Large intestine (tissue), 12 donors: ENCODE measurements around the gene BCL2L2. TPM values are rescaled to one million over a fixed set of nuclear protein-coding genes. Genes with fewer than 3 reads are reported as not detected.
"Not testable (repeated sequence)": the region's sequence is repeated elsewhere in the genome, so short reads cannot be mapped to it uniquely, and the experiment has no call there.

ENCODE experiments used
- DNase-seq, 2 donors: peaks; one replicate each; pipeline versions ENCODE4 v3.0.0 to v3.0.0-alpha.2; 2013
- H3K27ac ChIP-seq: one replicate; pipeline ENCODE4 v1.5.1; 2013; ENCODE audit warnings: low read length
- H3K27me3 ChIP-seq: 2 replicates; pipeline ENCODE4 v1.6.1; 2013; ENCODE audit warnings: low read length; ENCODE audit not compliant: control insufficient read depth, insufficient read depth
- H3K36me3 ChIP-seq: 2 replicates; pipeline ENCODE4 v1.6.1; 2013; ENCODE audit warnings: low read length; ENCODE audit not compliant: control insufficient read depth, insufficient read depth
- H3K4me1 ChIP-seq: one replicate; pipeline ENCODE4 v1.6.1; 2013; ENCODE audit warnings: low read length; ENCODE audit not compliant: control insufficient read depth, insufficient read depth
- H3K4me3 ChIP-seq: one replicate; pipeline ENCODE4 v1.5.1; 2013; ENCODE audit warnings: low read length
- H3K9me3 ChIP-seq: one replicate; pipeline ENCODE4 v1.6.1; 2013; ENCODE audit warnings: mild to moderate bottlenecking, low read depth, low read length, moderate library complexity; ENCODE audit not compliant: control insufficient read depth
- WGBS: methylation state at CpG from one replicate; pipeline ENCODE4 v1.1.5; 2013; ENCODE audit warnings: low lambda C conversion rate; ENCODE audit not compliant: insufficient coverage; 5-methylcytosine and 5-hydroxymethylcytosine counted together
- long read RNA-seq, 11 donors: transcript quantifications; one replicate each; lab custom pipeline, GENCODE V29; 2026
- polyA plus RNA-seq: library from polyadenylated mRNA; unstranded; fragments of 120-200 nt; gene quantifications from one replicate; pipeline ENCODE4 v1.2.1, GENCODE V29; 2013

Gene BCL2L2
- polyA plus RNA-seq = 53.8 TPM
- long read RNA-seq, donor 1, partial matches to known transcripts = 0 of 1 reads
- long read RNA-seq, donor 1, other reads (novel, unspliced or antisense) = 0 of 1 reads
- long read RNA-seq, donor 2, partial matches to known transcripts = 42 of 47 reads
- long read RNA-seq, donor 2, other reads (novel, unspliced or antisense) = 0 of 47 reads
- long read RNA-seq, donor 3 = 0 reads
- long read RNA-seq, donor 4 = 0 reads
- long read RNA-seq, donor 5, partial matches to known transcripts = 0 of 1 reads
- long read RNA-seq, donor 5, other reads (novel, unspliced or antisense) = 0 of 1 reads
- long read RNA-seq, donor 6, partial matches to known transcripts = 0 of 3 reads
- long read RNA-seq, donor 6, other reads (novel, unspliced or antisense) = 0 of 3 reads
- long read RNA-seq, donor 7, partial matches to known transcripts = 0 of 1 reads
- long read RNA-seq, donor 7, other reads (novel, unspliced or antisense) = 0 of 1 reads
- long read RNA-seq, donor 8, partial matches to known transcripts = 0 of 2 reads
- long read RNA-seq, donor 8, other reads (novel, unspliced or antisense) = 0 of 2 reads
- long read RNA-seq, donor 9, partial matches to known transcripts = 0 of 2 reads
- long read RNA-seq, donor 9, other reads (novel, unspliced or antisense) = 0 of 2 reads
- long read RNA-seq, donor 10 = 0 reads
- long read RNA-seq, donor 11, partial matches to known transcripts = 13 of 15 reads
- long read RNA-seq, donor 11, other reads (novel, unspliced or antisense) = 0 of 15 reads

DNA sequence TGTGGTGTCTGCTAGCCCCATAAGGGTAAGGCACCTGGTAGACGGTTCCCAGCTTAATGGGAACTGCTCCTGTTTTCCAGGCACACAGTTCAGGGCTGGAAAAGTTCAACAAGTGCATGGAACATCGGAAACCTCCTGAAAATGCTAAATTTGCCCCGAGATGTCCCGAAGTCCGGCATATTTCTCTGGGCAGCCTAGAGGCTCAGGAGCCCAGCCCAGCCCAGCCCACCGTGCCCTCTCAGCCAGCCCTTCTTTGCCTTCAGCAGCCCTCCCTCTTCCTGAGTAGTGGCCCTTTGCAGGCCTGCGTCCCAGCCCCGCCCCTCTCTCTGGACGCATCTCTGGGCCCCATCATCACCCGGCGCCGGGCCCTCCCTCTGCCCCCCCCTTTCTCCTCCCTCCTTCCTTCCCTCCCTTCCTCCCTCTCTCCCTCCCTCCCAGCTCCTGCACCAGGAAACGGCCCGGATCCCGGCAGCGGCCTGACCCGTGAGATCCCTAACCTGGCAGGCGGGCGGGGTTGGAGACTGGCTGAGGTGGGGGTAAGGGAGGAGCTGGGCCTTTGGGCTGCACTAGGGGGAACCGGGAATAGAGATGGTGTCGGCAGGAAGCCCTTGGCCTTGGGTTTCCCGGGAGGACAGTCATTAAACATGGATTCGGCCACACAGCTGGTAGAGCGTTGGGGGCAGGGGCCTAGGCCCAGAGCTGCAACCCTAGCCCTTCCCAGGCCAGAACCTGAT is at the start of gene BCL2L2:
Gene BCL2L2 (plus strand): TSS at position 422 of the 734 bp plus-strand sequence. CDS start 935 bp downstream, outside the sequence.
- DNase-seq = peak; percentile 94 to 97
- H3K36me3 ChIP-seq = peaks cover 37% of the 10 kb centered on the region
- WGBS = 0% methylated on average over 1 of the region's 24 CpGs
- H3K4me3 ChIP-seq = peak within 1 kb of the TSS; percentile 91
- H3K4me1 ChIP-seq = peaks cover 25% of the 10 kb centered on the region
- no peaks in the 10 kb centered on the region for H3K27me3 ChIP-seq
- H3K9me3 ChIP-seq = no peaks in the 10 kb centered on the region
- H3K27ac ChIP-seq = peak within 1 kb of the TSS; percentile 94

- DNase-seq = no peak
- Histone ChIP-seq H3K9me3 (no peaks in the 10 kb centered on the region), H3K4me3 (no peak overlapping the region), H3K27ac (no peak overlapping the region), H3K36me3 (no peaks in the 10 kb centered on the region), H3K4me1 (no peaks in the 10 kb centered on the region), H3K27me3 (no peaks in the 10 kb centered on the region)
- WGBS = no CpG with 5 or more reads among the region's 5 CpGs
These were observed 48.4 kb upstream of the BCL2L2 start for GRCh38 chr14:23258256-23258655.

- no peaks in the 10 kb centered on the region for H3K27me3 ChIP-seq
- no peak for DNase-seq
- H3K36me3 ChIP-seq = no peaks in the 10 kb centered on the region
- H3K4me1 ChIP-seq = no peaks in the 10 kb centered on the region
- no peak overlapping the region for H3K27ac ChIP-seq
- no peaks in the 10 kb centered on the region for H3K9me3 ChIP-seq
- no peak overlapping the region for H3K4me3 ChIP-seq
These were observed 47.2 kb upstream of the BCL2L2 start for GRCh38 chr14:23259426-23259825.

DNA sequence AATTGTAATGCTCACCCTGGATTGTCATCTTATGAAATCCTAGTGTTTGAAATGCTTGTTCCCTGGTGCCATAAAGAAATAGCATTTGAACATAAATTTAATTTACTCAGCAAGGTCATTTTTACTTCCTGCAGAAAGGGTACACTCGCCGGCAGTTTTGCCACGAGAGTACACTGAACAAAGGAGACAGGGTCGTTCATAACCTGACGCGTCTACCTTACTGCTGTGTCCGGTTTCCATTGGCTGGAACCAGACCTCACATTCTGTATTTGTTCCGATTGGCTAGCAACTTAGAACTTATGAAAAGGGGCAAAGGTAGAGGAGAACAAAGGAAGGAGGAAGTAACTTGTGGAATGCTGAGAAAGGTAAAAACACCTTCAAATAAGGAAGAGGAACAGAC is 45.8 kb upstream of the BCL2L2 start:
- not testable (repeated sequence) for H3K36me3 ChIP-seq, H3K9me3 ChIP-seq, H3K27me3 ChIP-seq, DNase-seq, H3K27ac ChIP-seq, H3K4me1 ChIP-seq, H3K4me3 ChIP-seq
- no CpG with 5 or more reads among the region's 8 CpGs for WGBS

GRCh38 chr14:23269193-23269592 is 37.4 kb upstream of the BCL2L2 start:
- Histone ChIP-seq H3K36me3 (no peaks in the 10 kb centered on the region), H3K4me3 (no peak overlapping the region), H3K4me1 (no peaks in the 10 kb centered on the region), H3K9me3 (no peaks in the 10 kb centered on the region), H3K27ac (no peak overlapping the region), H3K27me3 (no peaks in the 10 kb centered on the region)
- WGBS = 100% methylated on average over 1 of the region's 7 CpGs
- no peak for DNase-seq

DNA sequence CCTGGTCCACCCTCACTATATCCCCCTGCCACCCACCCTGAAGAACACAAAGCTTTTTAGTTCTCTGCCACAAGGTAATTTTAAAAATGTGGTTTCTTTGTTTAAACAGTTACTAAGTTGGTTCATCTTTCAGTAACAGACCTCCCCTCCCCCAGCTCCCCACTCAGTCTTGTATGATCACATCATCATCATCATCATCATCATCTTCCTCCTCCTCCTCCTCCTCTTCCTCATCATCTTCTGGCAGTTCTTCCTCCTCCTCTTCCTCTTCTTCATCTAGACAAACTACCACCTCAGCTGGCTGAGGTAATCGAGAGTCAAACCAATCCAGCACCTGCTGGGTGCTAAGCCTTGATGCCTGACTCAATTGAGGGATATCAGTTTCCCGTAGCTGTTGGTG is 31.2 kb upstream of the BCL2L2 start:
- WGBS = no CpG with 5 or more reads among the region's 2 CpGs
- no peaks in the 10 kb centered on the region for H3K27me3 ChIP-seq
- no peak overlapping the region for H3K4me3 ChIP-seq
- H3K27ac ChIP-seq = no peak overlapping the region
- no peaks in the 10 kb centered on the region for H3K9me3 ChIP-seq
- H3K36me3 ChIP-seq = peaks cover 17% of the 10 kb centered on the region
- DNase-seq = no peak
- H3K4me1 ChIP-seq = peaks cover 11% of the 10 kb centered on the region

DNA sequence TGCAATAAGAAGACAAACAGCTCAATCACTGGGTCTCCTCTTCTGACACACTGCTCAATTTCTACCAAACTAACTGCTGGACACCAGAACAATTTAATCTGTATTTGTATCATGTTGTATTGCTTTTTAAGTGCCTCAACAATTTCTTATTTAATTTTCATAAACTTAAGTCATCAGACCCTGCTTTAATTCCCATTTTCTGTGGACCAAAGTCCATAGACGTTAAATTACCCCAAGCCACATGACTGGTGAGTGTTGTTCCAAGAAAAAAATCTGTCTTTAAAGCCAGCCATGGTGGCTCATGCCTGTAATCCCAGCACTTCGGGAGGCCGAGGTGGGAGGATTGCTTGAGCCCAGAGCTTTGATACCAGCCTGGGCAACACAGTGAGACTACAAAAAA is 29.4 kb upstream of the BCL2L2 start:
- peaks cover 17% of the 10 kb centered on the region for H3K36me3 ChIP-seq
- peak; percentile 14 to 63 for DNase-seq
- no peaks in the 10 kb centered on the region for H3K27me3 ChIP-seq
- no peaks in the 10 kb centered on the region for H3K9me3 ChIP-seq
- no peak overlapping the region for H3K4me3 ChIP-seq
- WGBS = no CpG with 5 or more reads among the region's 3 CpGs
- H3K27ac ChIP-seq = peak overlapping the region; percentile 22
- peaks cover 11% of the 10 kb centered on the region for H3K4me1 ChIP-seq

DNA sequence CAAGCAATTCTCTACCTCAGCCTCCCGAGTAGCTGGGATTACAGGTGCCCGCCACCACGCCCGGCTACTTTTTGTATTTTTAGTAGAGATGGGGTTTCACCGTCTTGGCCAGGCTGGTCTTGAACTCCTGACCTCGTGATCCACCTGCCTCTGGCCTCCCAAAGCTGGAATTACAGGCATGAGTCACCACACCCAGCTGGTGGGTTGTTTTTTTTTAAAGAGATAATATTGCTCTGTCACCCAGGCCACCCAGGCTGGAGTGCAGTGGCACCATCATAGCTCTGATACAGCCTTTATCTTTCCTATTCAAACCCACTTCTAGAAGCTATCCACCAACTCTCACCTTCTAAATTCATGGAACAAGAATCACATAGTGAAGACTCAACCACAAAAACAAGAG is 28.7 kb upstream of the BCL2L2 start:
- Histone ChIP-seq H3K36me3 (peaks cover 17% of the 10 kb centered on the region), H3K4me1 (peaks cover 11% of the 10 kb centered on the region)
- not testable (repeated sequence) for H3K4me3 ChIP-seq, DNase-seq, H3K27me3 ChIP-seq, H3K27ac ChIP-seq, H3K9me3 ChIP-seq
- whole genome bisulfite sequencing = no CpG with 5 or more reads among the region's 6 CpGs

GRCh38 chr14:23281247-23281646 is 25.4 kb upstream of the BCL2L2 start:
- Histone ChIP-seq H3K27ac (no peak overlapping the region), H3K36me3 (peaks cover 6% of the 10 kb centered on the region), H3K9me3 (no peaks in the 10 kb centered on the region), H3K27me3 (no peaks in the 10 kb centered on the region), H3K4me3 (no peak overlapping the region), H3K4me1 (peaks cover 14% of the 10 kb centered on the region)
- WGBS = 100% methylated on average over 1 of the region's 6 CpGs
- DNase-seq = no peak
